ENCODE measurements around the gene OSGEP.

- TF ChIP-seq POLR2AphosphoS5 (IDR thresholded peaks at IDR 0.05; ENCODE audit: low read depth, low read length) (no peak), CTCF (IDR thresholded peaks at IDR 0.05) (no peak), REST (IDR thresholded peaks at IDR 0.05; ENCODE audit: insufficient read depth in 1 of 2, low read depth in 2 of 2, low read length in 1 of 2) (no peak)
These were observed 18.8 kb downstream of the OSGEP start, which contains the start of gene KLHL33 for GRCh38 chr14:20435582-20436362.

All from Panc1 (cell line).